GM19463 (cell line): ENCODE results near the gene EPHB1.
"Not testable (repeated sequence)": the region's sequence is repeated elsewhere in the genome, so short reads cannot be mapped to it uniquely, and the experiment has no call there.

ENCODE experiments used
- ATAC-seq: cut with Tn5 transposase; IDR thresholded peaks from one replicate; pipeline ENCODE4 v1.9.1; 2021; ENCODE audit warnings: mild to moderate bottlenecking, moderate library complexity; ENCODE audit not compliant: unreplicated experiment

Gene EPHB1

DNA sequence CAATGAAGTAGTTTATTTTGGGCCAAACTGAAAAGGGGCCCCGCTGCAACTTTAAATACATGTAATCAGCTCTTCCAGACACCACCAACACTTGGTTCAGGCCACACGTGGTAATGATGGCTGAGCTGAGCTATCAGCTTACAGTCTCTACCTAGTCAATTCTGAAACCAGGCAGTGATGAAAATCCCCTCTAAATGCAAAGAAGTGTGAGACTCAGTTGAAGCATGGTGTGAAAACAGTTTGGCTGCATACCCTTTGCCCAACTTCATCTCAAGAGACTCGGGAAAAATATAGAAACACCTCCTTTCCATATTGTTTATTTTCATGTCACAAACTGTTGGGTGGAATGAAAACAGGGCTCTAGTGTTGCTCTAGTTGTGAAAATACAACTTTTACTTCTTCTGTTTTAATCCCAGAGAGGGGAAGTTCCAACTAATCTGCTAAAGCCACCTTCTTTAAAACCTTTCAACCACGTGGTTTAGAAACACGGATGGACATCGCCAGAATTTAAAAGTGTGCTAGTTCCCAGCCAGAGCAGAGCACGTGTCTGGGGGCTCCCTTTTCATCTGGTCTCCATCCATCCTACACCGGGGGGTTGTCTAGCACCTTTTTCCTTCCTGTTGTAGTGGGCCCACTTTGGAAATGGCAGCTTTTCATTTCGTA, 229.1 kb downstream of the EPHB1 start:
- peak; percentile 92 for ATAC-seq

DNA sequence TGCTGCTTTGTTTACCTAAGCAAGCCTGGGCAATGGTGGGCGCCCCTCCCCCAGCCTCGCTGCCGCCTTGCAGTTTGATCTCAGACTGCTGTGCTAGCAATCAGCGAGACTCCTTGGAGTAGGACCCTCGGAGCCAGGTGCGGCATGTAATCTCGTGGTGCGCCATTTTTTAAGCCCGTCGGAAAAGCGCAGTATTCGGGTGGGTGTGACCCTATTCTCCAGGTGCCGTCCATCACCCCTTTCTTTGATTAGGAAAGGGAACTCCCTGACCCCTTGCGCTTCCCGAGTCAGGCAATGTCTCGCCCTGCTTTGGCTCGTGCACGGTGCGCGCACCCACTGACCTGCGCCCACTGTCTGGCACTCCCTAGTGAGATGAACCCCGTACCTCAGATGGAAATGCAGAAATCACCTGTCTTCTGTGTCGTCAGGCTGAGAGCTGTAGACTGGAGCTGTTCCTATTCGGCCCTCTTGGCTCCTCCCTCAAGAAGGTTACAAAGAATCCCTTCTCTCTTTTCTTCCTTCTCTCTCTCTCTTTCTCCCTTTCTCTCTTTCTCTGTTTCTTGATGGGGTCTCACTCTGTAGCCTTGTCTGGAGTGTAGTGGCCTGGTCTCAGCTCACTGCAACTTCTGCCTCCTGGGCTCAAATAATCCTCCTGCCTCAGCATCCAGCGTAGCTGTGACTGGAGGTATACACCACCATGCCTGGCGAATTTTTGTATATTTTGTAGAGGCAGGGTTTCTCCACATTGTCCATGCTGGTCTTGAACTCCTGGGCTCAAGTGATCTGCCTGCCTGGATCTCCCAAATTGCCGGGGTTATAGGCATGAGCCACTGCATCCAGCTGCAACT, 235.9 kb downstream of the EPHB1 start:
- ATAC-seq, result not testable (repeated sequence)

DNA sequence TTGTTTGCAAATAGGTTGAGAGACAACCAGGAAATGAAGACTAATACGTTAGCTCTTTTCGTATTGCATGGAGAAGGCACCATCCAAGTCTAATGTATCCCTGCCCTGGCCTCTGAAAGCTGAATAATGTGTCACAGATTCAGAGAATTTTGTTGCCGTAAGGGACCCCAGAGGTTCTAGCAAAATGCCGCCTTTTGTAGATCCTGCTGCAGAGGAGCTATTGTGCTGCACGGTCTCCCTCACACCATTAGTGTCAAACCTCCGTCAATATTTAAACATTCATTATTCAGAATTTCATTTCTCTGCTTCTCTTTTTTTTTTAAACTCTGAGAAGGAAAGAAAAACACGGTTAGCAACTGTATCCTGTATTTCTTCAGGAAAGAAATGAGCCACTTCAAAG, 238.7 kb downstream of the EPHB1 start:
- ATAC-seq, result no peak

GRCh38 chr3:135034291-135034768, 239.3 kb downstream of the EPHB1 start:
- ATAC-seq, result peak; percentile 57

GRCh38 chr3:135034891-135035440, 239.9 kb downstream of the EPHB1 start:
- no peak for ATAC-seq

GRCh38 chr3:135038186-135038585, 243.1 kb downstream of the EPHB1 start:
- ATAC-seq, result no peak

DNA sequence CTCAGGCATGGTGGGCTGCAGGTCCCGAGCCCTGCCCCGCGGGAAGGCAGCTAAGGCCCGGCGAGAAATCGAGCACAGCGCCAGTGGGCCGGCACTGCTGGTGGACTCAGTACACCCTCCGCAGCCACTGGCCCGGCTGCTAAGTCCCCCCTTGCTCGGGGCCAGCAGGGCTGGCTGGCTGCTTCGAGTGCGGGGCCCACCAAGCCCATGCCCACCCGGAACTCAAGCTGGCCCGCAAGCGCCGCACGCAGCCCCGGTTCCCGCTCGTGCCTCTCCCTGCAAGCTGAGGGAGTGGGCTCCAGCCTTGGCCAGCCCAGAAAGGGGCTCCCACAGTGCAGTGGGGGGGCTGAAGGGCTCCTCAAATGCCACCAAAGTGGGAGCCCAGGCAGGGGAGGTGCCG, 244.5 kb downstream of the EPHB1 start:
- ATAC-seq, result not testable (repeated sequence)

DNA sequence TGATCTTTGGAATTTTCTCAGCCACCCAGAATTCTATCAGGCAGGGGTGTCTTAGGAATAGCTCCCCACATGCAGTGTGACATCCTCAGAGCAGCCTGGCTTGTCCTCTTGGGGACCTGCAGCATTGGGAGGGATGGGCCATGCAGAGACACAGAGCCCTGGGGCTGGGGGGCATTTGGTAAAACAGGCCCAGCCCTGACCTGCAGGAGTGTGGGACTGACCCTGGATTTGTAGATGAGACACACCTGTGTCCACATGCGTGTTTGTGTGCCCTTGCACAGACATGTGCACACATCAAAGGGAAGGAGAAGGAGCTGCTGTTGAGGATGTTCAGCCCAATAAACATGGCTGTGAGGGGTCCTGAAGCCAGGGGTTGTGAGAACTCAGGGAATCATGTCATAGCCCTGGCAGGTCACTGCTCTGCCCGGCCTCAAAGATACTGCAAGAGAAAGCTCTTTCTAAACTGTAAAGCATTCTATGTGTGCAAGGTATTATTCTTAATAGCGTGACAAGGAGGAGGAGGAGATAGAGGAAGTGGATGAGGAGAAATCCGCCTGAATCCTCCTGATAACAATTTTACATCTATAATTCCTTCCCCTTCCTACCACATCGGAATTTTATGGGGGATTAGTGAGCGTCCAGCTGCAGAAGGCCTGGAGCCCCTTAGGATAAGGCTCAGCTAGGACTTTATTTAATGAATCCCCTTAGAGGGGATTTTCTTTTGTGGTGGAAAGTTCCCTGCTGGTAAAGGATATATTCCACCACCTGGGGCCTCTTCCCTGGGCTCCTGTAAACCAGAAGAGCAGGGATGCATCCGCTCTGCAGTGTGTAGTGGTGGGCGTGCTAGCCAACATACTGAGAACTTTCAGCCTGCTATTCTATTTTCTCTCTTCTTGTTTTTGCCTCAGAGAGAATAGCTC, 245.5 kb downstream of the EPHB1 start:
- ATAC-seq, result no peak

- no peak for ATAC-seq
Measured at GRCh38 chr3:135041601-135042000, 246.5 kb downstream of the EPHB1 start.

- no peak for ATAC-seq
Measured at GRCh38 chr3:135047061-135047460, 252.0 kb downstream of the EPHB1 start.

- ATAC-seq, result no peak
Measured at GRCh38 chr3:135050536-135050935, 255.5 kb downstream of the EPHB1 start.

- no peak for ATAC-seq
Measured at GRCh38 chr3:135051409-135051973, 256.4 kb downstream of the EPHB1 start.

DNA sequence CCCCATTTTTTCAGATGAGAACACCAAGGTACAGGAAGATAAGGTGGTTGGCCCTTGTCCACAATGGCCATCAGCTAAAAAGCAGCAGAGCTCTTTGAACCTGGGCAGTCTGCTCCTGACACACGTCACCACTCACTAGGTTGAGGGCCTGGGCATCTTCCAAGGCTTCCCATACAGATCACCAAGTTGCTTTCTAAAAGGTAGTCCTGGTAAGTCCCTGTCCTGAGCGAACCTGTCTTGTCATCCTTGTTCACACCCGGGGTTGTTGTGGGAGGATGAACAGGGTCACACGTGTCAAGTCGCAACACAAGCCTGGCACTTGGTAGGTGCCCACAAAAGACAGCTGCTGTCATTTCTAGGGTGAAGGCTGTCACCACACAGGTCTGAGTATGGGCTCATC, 260.4 kb downstream of the EPHB1 start:
- no peak for ATAC-seq

GRCh38 chr3:135056084-135056730, 261.1 kb downstream of the EPHB1 start:
- ATAC-seq, result no peak

DNA sequence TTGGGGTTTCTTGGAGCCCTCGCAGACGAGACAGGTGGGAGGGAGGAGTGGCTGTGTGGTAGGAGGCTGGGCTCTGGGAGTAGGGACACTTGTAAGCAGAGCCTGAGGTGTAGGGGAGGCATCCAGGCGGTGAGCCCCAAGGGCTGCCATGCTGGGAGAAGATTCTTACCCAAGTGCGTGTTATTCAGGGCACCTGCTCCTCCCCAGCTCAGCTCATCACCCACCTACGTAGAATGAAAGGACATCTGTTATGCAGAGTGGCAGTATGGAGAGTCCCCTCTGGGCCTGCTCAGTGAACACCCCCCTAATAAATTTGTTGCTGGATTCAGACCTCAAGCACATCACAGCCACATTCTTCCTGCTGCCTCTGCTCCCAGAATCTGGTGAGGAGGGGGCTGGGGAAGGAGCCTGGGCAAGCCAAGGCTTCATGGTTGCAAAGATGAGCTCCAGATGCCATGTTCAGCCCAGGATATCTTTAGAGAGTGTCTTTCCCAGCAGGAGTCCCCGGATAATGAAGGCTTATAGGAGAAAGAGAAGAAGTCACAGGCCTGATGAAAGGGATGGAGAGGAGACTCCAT, 261.8 kb downstream of the EPHB1 start:
- no peak for ATAC-seq

DNA sequence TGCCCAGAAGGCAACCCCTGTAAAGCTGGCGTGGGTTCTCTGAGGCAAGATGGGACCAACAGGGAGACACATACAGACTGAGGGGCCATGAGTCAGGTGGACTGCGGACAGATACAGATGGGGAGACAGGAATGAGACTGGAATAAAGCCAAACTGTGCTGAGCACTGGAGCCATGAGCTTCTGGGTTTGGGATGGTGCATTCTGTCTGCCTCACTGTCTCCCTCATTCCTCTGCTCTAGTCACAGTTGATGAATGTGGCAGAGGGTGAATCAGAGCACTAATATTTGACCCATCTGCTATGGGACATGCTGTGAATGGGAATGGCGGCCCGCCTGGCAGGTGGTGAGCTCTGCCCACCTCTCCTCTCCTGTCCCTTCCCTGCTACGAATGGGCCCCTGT, 262.9 kb downstream of the EPHB1 start:
- ATAC-seq, result no peak

- ATAC-seq, result no peak
Measured at GRCh38 chr3:135059580-135059979, 264.5 kb downstream of the EPHB1 start.

- peak; percentile 45 for ATAC-seq
Measured at GRCh38 chr3:135066844-135067727, 272.0 kb downstream of the EPHB1 start.

GRCh38 chr3:135068011-135068410, 273.0 kb downstream of the EPHB1 start:
- no peak for ATAC-seq
